NCI-H1694 treated with DMSO at 0.1 percent for 48 hours (cell line): ENCODE measurements around the gene RGL3.
A peak's percentile ranks its signal among the peaks of the same experiment; 100 is the strongest.
"Not testable (repeated sequence)": the region's sequence is repeated elsewhere in the genome, so short reads cannot be mapped to it uniquely, and the experiment has no call there.

Source experiments
- DNase-seq: peaks from one replicate; lab custom pipeline; 2025; lab: John Stamatoyannopoulos, UW

Gene RGL3

GRCh38 chr19:11448923-11449554 lies 29.9 kb upstream of the RGL3 start:
- DNase-seq = no peak

DNA sequence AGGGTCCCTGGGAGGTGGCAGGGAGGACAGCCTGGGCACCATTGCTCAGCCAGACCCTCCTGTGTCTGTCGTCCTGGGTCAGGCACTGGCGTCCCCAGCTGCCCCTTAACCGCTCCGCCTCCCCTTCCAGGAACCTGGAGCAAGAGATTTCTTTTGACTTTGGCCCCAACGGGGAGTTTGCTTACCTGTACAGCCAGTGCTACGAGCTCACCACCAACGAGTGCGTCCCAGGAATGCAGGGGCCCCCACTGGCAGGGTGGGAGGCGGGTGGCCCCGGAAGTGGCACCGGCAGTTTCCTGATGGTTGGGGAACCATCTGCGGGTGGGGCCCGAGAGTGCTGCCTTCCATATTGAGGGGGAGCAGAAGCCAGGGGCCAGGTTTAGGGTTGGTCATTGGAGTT lies 29.3 kb upstream of the RGL3 start:
- no peak for DNase-seq

GRCh38 chr19:11447347-11448262 lies 28.5 kb upstream of the RGL3 start:
- no peak for DNase-seq

DNA sequence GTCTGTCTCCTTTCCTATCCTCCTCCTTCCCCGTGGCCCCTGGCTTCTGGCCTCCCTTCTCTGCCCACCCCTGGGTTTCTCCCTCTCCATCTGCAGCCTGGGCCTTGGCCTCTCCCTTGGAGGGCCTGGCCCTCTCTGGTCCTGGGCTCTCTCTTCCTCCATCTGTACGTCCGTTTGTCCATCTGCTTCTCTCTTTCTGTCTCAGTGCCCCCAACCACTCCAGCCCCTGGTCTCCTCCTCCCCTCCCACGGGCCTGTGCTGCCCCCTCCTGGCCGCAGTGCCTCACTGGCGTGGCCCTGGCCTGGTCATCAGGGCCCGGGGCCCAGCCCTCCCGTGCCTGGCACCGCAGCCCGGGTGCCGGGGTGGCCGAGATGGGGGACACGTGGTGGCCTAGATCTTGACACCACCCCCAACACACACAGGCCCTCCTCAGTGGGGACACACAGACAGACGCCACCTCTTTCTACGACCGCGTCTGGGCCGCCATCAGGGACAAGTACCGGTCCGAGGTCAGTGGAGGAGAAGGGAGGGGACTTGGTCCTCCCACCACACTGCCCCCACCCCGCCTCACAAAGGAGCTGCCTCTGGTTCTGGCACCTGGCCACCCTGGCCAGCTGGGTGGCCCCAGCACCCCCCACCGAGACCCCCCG lies 27.7 kb upstream of the RGL3 start:
- DNase-seq = no peak

GRCh38 chr19:11446271-11446651 lies 27.1 kb upstream of the RGL3 start:
- DNase-seq = no peak

DNA sequence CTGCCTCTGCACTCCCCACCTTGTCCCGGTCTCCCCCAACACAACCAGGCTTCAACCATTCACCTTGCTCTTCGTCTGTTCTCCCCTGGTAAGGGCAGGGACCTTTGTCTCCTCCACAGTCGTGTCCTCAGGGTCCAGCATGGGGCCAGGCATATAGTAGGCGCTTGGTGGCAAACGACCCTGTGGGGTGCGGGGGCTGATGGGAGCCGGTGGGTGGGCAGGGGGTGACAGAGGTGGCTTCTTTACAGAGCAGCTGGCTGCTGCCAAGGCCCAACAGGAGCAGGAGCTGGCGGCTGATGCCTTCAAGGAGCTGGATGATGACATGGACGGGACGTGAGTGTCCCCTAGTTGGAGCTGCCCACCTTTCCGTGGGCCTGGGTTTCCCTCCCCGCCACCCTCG lies 26.0 kb upstream of the RGL3 start:
- DNase-seq = no peak

DNA sequence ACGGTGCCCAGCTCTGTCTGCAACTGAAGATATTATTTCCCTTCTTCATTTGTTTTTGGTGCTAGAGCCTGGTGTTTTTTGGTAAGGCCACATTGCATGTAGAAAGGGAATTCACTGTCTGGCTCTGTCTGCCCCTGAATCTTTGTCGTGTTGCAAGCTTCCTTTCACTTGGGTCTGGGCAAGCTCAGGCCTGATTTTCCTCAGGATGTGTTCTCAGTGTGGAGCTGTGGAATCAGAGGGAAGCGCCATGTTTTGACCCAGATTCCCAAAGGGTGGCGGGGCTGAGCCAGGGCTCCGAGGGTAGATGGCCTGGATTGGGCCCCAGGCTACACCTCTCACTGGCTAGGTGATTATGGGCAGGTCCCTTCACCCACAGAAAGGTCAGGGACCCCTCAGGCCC lies 24.9 kb upstream of the RGL3 start:
- DNase-seq = no peak

GRCh38 chr19:11437955-11438354 lies 18.8 kb upstream of the RGL3 start:
- no peak for DNase-seq

DNA sequence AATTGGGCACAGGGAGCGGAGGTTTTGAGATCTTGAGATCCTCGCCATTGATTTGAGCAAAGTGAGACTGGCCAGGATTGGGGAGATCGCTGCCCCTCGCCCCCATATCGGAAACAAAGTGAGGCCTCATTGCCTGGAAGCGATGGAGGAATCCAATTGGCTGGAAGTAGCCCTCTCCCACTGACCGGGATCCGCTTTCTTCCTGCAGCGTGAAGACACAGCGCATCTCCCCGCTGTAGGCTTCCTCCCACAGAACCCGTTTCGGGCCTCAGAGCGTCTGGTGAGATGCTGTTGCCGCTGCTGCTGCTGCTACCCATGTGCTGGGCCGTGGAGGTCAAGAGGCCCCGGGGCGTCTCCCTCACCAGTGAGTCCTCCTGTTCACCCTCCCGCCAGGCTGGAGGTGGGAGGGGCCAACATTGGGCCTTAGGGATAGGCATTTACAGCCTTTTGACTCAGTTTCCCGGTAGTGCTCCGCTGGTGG lies 16.8 kb upstream of the RGL3 start:
- no peak for DNase-seq

GRCh38 chr19:11435057-11435832 lies 16.1 kb upstream of the RGL3 start, which contains the start of the genes ODAD3 and PRKCSH:
TSS of gene ODAD3 (minus strand) at chr19:11435121. CDS start at chr19:11435016, 105 bp downstream.
TSS of gene PRKCSH (plus strand) at chr19:11435635. CDS start at chr19:11436118, 483 bp downstream.
- DNase-seq = peak; percentile 98

- no peak for DNase-seq
Measured at GRCh38 chr19:11434703-11435056, 15.6 kb upstream of the RGL3 start.

GRCh38 chr19:11433526-11433925 lies 14.4 kb upstream of the RGL3 start:
- DNase-seq = not testable (repeated sequence)

- DNase-seq = no peak
Measured at GRCh38 chr19:11426656-11427055, 7.5 kb upstream of the RGL3 start.

GRCh38 chr19:11425719-11426457 lies 6.8 kb upstream of the RGL3 start:
- DNase-seq = no peak

GRCh38 chr19:11423791-11424181 lies 4.7 kb upstream of the RGL3 start:
- DNase-seq = no peak

GRCh38 chr19:11423164-11423790 lies 4.2 kb upstream of the RGL3 start:
- DNase-seq = no peak

- no peak for DNase-seq
Measured at GRCh38 chr19:11422163-11423065, 3.3 kb upstream of the RGL3 start.

- no peak for DNase-seq
Measured at GRCh38 chr19:11421371-11422098, 2.4 kb upstream of the RGL3 start.
